Measurements from ENCODE around the gene SPO11. TPM values are rescaled to one million over a fixed set of nuclear protein-coding genes. Genes with fewer than 3 reads are reported as not detected.

SPO11 gene
- total and polyA plus RNA-seq, 2 of the 8 experiments (the other 6 are each of a cell fraction or from before 2014, with no cell fraction given): not detected

- TF ChIP-seq ATF2 (IDR thresholded peaks at IDR 0.05; ENCODE audit: low read length) (no peak), SIN3A (conservative IDR thresholded peaks at IDR 0.05 in 1 of 2, IDR thresholded peaks at IDR 0.05 in 1 of 2; ENCODE audit: low read depth in 1 of 2, low read length in 2 of 2) (no peak), MAFK (IDR thresholded peaks at IDR 0.05; ENCODE audit: low read depth, low read length) (no peak), HDAC2 (IDR thresholded peaks at IDR 0.05; ENCODE audit: borderline replicate concordance in 1 of 2, low read depth in 2 of 2, low read length in 2 of 2) (no peak), HDAC6 (IDR thresholded peaks at IDR 0.05; ENCODE audit: low read depth, low read length) (no peak), TAF1 (IDR thresholded peaks at IDR 0.05; ENCODE audit: low read depth, low read length) (no peak), BCL11A (IDR thresholded peaks at IDR 0.05; ENCODE audit: low read depth in 2 of 2, low read length in 2 of 2) (no peak), SRF (IDR thresholded peaks at IDR 0.05; ENCODE audit: low read depth, low read length) (no peak), KDM5A (IDR thresholded peaks at IDR 0.05; ENCODE audit: low read length) (no peak), SP4 (IDR thresholded peaks at IDR 0.05; ENCODE audit: low read length) (no peak), CTCF (IDR thresholded peaks at IDR 0.05; ENCODE audit: control extremely low read depth in 1 of 3, insufficient read depth in 1 of 3, low read depth in 1 of 3, low read length in 3 of 3) (peak; percentile 74 to 90 (median 81)), TEAD4 (IDR thresholded peaks at IDR 0.05; ENCODE audit: low read depth, low read length) (no peak), RBBP5 (IDR thresholded peaks at IDR 0.05; ENCODE audit: borderline replicate concordance, low read depth, low read length) (no peak), KDM4A (IDR thresholded peaks at IDR 0.05; ENCODE audit: low read depth, low read length, severe bottlenecking) (no peak), SP2 (IDR thresholded peaks at IDR 0.05; ENCODE audit: low read length) (no peak), SIRT6 (IDR thresholded peaks at IDR 0.05; ENCODE audit: low read length) (no peak), TAF7 (optimal IDR thresholded peaks at IDR 0.05; ENCODE audit: borderline replicate concordance, low read depth, low read length) (no peak), POU5F1 (IDR thresholded peaks at IDR 0.05; ENCODE audit: low read depth, low read length) (no peak), SUZ12 (IDR thresholded peaks at IDR 0.05; ENCODE audit: low read length) (no peak), FOSL1 (IDR thresholded peaks at IDR 0.05; ENCODE audit: insufficient read depth, low read depth, low read length) (no peak), BRCA1 (IDR thresholded peaks at IDR 0.05; ENCODE audit: low read depth, low read length) (no peak)
These were observed at the start of gene SPO11 (continued) for GRCh38 chr20:57329608-57330221.

All from H1 (cell line).